Measurements from ENCODE around the gene IFNAR1. TPM values are rescaled to one million over a fixed set of nuclear protein-coding genes. Genes with fewer than 3 reads are reported as not detected.

The IFNAR1 gene
- total RNA-seq, 2 experiments from 2014 or later, result 18.1 to 60.8 TPM

GRCh38 chr21:33395891-33396331 lies 71.1 kb downstream of the IFNAR1 start:
- CTCF ChIA-PET (ENCODE audit: unreplicated experiment), result no interaction called here
- Histone ChIP-seq H3K79me2 (ENCODE audit: insufficient read depth, low read depth, low read length) (no peaks in the 10 kb centered on the region), H3K4me3 (ENCODE audit: low read depth, low read length, poor library complexity, severe bottlenecking) (no peak overlapping the region), H4K20me1 (ENCODE audit: insufficient read depth, low read length) (no peaks in the 10 kb centered on the region), H3K4me1 (ENCODE audit: insufficient read depth, low read length, poor library complexity, severe bottlenecking) (peaks cover 41% of the 10 kb centered on the region), H3K4me2 (ENCODE audit: low read length) (peak overlapping the region; percentile 49; the same call in 1 of the 2 replicates), H2AFZ (ENCODE audit: low read length) (peak overlapping the region; percentile 94; the same call in 1 of the 2 replicates), H3K36me3 (ENCODE audit: insufficient read depth, low read length) (no peaks in the 10 kb centered on the region), H3K9me2 (ENCODE audit: insufficient read depth, low read length) (no peaks in the 10 kb centered on the region), H3K9me3 (ENCODE audit: low read length) (no peaks in the 10 kb centered on the region), H3K27ac (ENCODE audit: low read depth, low read length, poor library complexity, severe bottlenecking) (no peak overlapping the region)
- BruUV-seq (replicated peaks), result no TSS peak
- POLR2A ChIA-PET, result interaction anchor here (0.5 to 2.4 kb wide), 6 partner anchors 9 to 45 kb away, joined by 3 to 13 read pairs (median 3); no protein-coding TSS in a partner anchor
- intact Hi-C loops (cut with micrococcal nuclease; ENCODE audit: unreplicated experiment), result no loop called here
- no peak for TF ChIP-seq EZH2phosphoT487 (IDR thresholded peaks at IDR 0.05; ENCODE audit: borderline replicate concordance, low read depth, low read length)
- TF ChIP-seq CTCF (conservative IDR thresholded peaks at IDR 0.05; ENCODE audit: low read length), result no peak
- no peak for DNase-seq (ENCODE audit: low spot score)

DNA sequence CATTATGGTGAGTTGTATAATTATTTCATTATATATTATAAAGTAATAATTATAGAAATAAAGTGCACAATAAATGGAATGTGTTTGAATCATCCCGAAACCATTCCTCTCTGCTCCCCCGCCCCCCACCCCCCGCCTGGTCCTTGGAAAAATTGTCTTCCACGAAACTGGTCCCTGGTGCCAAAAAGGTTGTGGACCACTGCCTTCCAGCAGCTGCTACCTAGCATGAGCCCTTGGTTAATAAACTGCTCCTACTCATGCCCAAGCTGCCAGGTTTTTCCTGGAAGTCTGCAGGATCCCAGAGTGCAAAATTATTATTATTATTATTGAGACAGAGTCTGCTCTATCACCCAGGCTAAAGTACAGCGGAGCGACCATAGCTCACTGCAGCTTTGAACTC lies 71.7 kb downstream of the IFNAR1 start:
- Histone ChIP-seq H3K9me2 (ENCODE audit: insufficient read depth, low read length) (no peaks in the 10 kb centered on the region), H3K36me3 (ENCODE audit: insufficient read depth, low read length) (no peaks in the 10 kb centered on the region), H4K20me1 (ENCODE audit: insufficient read depth, low read length) (no peaks in the 10 kb centered on the region), H3K4me3 (ENCODE audit: low read depth, low read length, poor library complexity, severe bottlenecking) (no peak overlapping the region), H3K4me2 (ENCODE audit: low read length) (no peak overlapping the region), H2AFZ (ENCODE audit: low read length) (no peak overlapping the region), H3K9me3 (ENCODE audit: low read length) (no peaks in the 10 kb centered on the region), H3K4me1 (ENCODE audit: insufficient read depth, low read length, poor library complexity, severe bottlenecking) (peaks cover 41% of the 10 kb centered on the region), H3K79me2 (ENCODE audit: insufficient read depth, low read depth, low read length) (no peaks in the 10 kb centered on the region), H3K27ac (ENCODE audit: low read depth, low read length, poor library complexity, severe bottlenecking) (no peak overlapping the region)
- CTCF ChIA-PET (ENCODE audit: unreplicated experiment), result no interaction called here
- POLR2A ChIA-PET, result interaction anchor here (0.5 to 2.4 kb wide), 6 partner anchors 8 to 1889 kb away, joined by 3 to 13 read pairs (median 4); no protein-coding TSS in a partner anchor
- TF ChIP-seq CTCF (conservative IDR thresholded peaks at IDR 0.05; ENCODE audit: low read length), result no peak
- no peak for TF ChIP-seq EZH2phosphoT487 (IDR thresholded peaks at IDR 0.05; ENCODE audit: borderline replicate concordance, low read depth, low read length)
- BruUV-seq (replicated peaks), result no TSS peak
- DNase-seq (ENCODE audit: low spot score), result no peak
- intact Hi-C loops (cut with micrococcal nuclease; ENCODE audit: unreplicated experiment), result no loop called here

DNA sequence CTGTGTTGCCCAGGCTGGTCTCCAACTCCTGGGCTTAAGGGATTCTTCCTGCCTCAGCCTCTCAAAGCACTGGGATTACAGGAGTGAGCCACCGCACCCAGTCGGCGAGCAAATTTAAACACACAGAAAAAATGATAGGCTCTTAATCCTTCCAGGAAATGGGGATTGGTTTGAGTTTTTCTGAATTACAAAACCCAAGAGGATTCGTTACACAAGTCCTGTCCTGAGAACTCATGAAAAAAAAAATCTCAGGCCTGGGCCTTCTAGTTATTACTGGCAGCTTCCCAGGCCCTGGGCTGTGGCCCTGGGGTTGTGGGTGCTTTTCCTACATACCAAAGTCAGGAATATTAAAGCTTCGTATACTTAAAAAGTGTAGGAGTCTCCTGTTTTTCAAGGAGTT lies 72.2 kb downstream of the IFNAR1 start:
- no peak for DNase-seq (ENCODE audit: low spot score)
- Histone ChIP-seq H2AFZ (ENCODE audit: low read length) (no peak overlapping the region), H3K4me1 (ENCODE audit: insufficient read depth, low read length, poor library complexity, severe bottlenecking) (peaks cover 44% of the 10 kb centered on the region), H3K9me3 (ENCODE audit: low read length) (no peaks in the 10 kb centered on the region), H3K4me3 (ENCODE audit: low read depth, low read length, poor library complexity, severe bottlenecking) (no peak overlapping the region), H3K79me2 (ENCODE audit: insufficient read depth, low read depth, low read length) (no peaks in the 10 kb centered on the region), H3K4me2 (ENCODE audit: low read length) (no peak overlapping the region), H3K27ac (ENCODE audit: low read depth, low read length, poor library complexity, severe bottlenecking) (no peak overlapping the region), H3K36me3 (ENCODE audit: insufficient read depth, low read length) (no peaks in the 10 kb centered on the region), H3K9me2 (ENCODE audit: insufficient read depth, low read length) (no peaks in the 10 kb centered on the region), H4K20me1 (ENCODE audit: insufficient read depth, low read length) (no peaks in the 10 kb centered on the region)
- intact Hi-C loops (cut with micrococcal nuclease; ENCODE audit: unreplicated experiment), result no loop called here
- ChIA-PET POLR2A (interaction anchor here (1.0 to 2.4 kb wide), 2 partner anchors 10 to 16 kb away, joined by 3 to 13 read pairs; no protein-coding TSS in a partner anchor), CTCF (ENCODE audit: unreplicated experiment) (no interaction called here)
- no peak for TF ChIP-seq EZH2phosphoT487 (IDR thresholded peaks at IDR 0.05; ENCODE audit: borderline replicate concordance, low read depth, low read length)
- no peak for TF ChIP-seq CTCF (conservative IDR thresholded peaks at IDR 0.05; ENCODE audit: low read length)
- no TSS peak for BruUV-seq (replicated peaks)
